NCI-H1092 treated with DMSO at 0.1 percent for 48 hours (cell line): Measurements from ENCODE around the gene PTDSS2.
"Not testable (repeated sequence)": the region's sequence is repeated elsewhere in the genome, so short reads cannot be mapped to it uniquely, and the experiment has no call there.

ENCODE experiments used
- DNase-seq: peaks from one replicate; lab custom pipeline; 2025; lab: John Stamatoyannopoulos, UW

PTDSS2 gene

GRCh38 chr11:449889-450808, at the start of gene PTDSS2:
Gene PTDSS2, plus strand, starts transcription at chr11:450279. Its CDS starts 177 bp downstream, at chr11:450456.
- DNase-seq, result peak; percentile 94

DNA sequence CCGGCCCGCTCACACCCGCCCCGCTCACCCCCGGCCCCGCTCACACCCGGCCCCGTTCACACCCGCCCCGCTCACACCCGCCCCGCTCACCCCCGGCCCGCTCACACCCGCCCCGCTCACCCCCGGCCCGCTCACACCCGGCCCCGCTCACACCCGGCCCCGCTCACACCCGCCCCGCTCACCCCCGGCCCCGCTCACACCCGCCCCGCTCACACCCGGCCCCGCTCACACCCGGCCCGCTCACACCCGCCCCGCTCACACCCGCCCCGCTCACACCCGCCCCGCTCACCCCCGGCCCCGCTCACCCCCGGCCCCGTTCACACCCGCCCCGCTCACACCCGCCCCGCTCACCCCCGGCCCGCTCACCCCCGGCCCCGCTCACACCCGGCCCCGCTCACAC, 48.9 kb upstream of the PTDSS2 start:
- not testable (repeated sequence) for DNase-seq

DNA sequence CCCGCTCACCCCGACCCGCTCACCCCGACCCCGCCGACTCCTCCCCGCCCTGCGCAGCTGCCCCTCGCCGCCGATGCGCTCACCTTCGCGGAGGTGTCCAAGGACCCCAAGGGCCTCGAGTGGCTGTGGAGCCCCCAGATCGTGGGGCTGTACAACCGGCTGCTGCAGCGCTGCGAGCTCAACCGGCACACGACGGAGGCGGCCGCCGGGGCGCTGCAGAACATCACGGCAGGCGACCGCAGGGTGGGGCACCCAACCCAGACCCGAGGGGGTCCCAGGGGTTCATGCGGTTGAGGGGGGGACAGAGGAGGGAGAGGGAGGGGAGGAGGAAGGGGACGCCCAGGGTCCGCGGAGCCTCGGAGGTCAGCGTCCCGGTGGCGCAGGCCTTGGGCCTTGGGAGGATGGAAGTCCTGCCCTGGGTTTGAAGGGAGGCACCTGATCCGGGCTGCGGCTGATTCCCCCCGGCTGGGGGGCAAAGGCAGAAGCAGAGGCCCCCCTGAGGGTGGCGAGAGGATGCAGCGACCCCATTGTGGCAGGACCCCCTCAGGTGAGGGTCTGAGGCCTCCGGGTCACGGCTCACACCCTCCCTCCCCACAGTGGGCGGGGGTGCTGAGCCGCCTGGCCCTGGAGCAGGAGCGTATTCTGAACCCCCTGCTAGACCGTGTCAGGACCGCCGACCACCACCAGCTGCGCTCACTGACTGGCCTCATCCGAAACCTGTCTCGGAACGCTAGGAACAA, 46.9 kb upstream of the PTDSS2 start:
- no peak for DNase-seq

DNA sequence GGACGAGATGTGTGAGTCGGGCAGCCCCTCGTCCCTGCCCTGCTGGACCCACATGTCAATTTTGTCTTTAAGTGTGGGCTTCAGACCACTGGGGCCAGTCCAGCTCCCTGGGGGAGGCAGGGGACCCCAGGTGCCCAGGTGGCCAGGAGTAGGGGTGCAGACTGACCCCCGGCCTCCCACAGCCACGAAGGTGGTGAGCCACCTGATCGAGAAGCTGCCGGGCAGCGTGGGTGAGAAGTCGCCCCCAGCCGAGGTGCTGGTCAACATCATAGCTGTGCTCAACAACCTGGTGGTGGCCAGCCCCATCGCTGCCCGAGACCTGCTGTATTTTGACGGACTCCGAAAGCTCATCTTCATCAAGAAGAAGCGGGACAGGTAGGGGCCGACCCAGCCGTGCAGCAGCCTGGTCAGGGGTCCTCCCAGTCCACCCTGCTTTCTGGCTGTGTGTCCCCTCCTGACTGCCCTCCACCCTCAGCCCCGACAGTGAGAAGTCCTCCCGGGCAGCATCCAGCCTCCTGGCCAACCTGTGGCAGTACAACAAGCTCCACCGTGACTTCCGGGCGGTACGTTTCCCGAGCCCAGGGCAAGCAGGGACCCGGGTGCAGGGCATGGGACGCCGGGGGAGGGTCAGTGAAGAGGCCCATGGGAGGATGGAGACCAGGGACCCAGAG, 46.2 kb upstream of the PTDSS2 start:
- no peak for DNase-seq

DNA sequence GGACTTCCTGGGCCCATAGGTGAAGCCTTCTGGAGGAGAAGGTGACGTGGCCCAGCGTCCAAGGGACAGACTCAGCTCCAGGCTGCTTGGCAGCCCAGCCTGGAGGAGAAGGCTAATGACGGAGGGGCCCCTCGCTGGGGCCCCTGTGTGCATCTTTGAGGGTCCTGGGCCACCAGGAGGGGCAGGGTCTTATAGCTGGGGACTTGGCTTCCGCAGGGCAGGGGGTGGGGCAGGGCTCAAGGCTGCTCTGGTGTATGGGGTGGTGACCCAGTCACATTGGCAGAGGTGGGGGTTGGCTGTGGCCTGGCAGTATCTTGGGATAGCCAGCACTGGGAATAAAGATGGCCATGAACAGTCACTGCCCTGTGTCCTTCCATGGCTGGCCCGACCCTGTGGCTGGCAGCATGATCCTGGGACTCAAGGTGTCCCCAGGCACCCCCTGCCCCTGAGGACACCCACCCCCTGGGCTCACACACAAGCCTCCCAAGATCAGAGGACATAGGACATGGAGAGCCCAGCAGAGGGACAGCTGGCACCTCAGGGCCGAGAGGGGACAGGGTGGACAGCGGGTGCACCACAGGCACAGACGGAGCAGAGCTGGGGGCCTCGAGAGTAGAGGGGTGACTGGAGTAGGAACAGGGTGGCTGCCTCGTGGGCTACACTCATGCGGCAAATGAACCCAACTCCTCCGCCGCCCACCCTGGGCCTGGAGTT, 45.4 kb upstream of the PTDSS2 start:
- no peak for DNase-seq

- no peak for DNase-seq
Measured at GRCh38 chr11:405323-405953, 44.6 kb upstream of the PTDSS2 start.

- DNase-seq, result no peak
Measured at GRCh38 chr11:405954-406795, 43.9 kb upstream of the PTDSS2 start.

- DNase-seq, result no peak
Measured at GRCh38 chr11:406796-407650, 43.1 kb upstream of the PTDSS2 start.

- DNase-seq, result no peak
Measured at GRCh38 chr11:407651-408123, 42.4 kb upstream of the PTDSS2 start.

GRCh38 chr11:408154-409007, 41.7 kb upstream of the PTDSS2 start:
- no peak for DNase-seq

DNA sequence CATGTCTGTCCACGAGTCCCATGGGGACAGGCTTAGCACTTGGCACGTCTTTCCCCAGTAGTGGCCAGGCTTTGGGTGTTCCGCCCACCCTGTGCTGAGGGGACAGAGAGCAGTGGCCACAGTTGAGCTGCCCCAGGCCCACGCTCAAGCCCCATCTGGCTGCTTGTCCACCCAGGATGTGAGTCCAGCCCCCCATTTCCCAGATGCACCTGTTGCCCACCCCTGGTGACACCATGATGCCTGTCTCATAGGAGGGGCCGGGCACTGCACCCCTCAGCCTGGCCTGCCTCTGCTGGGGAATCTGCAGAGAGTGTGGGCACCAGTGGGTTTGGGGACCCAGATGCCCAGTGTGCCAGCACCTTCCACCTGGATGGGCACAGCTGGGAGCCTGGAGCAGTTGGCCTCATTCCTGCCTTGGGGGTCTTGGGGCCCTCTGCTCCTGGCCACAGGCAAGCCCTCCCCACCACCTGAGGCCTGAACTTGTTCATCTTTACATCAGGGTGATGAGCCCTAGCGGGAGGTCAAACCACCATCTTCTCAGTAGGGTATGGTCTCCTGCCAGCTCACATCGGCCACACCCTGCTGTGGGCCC, 41.0 kb upstream of the PTDSS2 start:
- no peak for DNase-seq

GRCh38 chr11:409600-410483, 40.2 kb upstream of the PTDSS2 start:
- DNase-seq, result no peak

GRCh38 chr11:410711-411110, 39.4 kb upstream of the PTDSS2 start:
- not testable (repeated sequence) for DNase-seq

GRCh38 chr11:411520-411919, 38.6 kb upstream of the PTDSS2 start:
- not testable (repeated sequence) for DNase-seq

GRCh38 chr11:412641-413119, 37.4 kb upstream of the PTDSS2 start:
- no peak for DNase-seq

DNA sequence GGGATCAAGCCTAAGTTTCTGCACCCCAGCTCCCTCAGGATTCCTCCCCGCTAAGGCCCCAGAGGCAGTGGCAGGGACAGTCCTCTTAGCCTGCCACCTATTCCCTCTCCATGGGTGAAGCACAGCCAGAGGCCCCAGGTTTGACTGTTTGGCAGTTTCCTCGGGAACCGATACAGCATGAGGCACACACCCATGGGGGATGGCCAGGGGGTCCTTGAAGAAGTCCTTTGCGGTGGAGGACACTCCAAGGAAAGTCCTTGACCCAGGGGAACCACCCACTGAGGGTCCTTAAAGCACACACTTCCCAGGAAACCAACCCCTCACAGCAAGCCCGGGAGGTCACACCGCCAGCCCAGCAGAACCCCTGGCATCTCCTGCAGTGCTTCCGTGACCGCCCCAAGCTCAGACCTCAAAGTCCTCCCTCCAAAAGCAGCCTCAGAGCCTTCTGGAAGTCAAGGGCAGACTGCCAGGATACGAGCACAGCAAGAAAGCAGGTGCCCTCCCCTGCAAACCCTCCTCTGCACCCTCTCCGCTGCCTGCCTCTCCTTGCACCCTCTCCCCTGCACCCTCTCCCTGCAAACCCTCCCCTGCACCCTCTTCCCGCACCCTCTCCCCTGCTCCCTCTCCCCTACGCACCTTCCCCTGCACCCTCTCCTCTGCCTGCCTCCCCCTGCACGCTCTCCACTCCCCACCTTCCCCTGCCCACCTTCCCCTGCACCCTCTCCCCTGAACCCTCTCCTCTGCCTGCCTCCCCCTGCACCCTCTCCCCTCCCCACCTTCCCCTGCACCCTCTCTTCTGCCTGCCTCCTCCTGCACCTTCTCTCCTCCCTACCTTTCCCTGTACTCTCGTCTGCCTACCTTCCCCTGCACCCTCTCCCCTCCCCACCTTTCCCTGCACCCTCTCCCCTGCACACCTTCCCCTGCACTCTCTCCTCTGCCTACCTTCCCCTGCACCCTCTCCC, 36.7 kb upstream of the PTDSS2 start:
- no peak for DNase-seq
